Measurements from ENCODE around the gene RNF5.

The RNF5 gene

DNA sequence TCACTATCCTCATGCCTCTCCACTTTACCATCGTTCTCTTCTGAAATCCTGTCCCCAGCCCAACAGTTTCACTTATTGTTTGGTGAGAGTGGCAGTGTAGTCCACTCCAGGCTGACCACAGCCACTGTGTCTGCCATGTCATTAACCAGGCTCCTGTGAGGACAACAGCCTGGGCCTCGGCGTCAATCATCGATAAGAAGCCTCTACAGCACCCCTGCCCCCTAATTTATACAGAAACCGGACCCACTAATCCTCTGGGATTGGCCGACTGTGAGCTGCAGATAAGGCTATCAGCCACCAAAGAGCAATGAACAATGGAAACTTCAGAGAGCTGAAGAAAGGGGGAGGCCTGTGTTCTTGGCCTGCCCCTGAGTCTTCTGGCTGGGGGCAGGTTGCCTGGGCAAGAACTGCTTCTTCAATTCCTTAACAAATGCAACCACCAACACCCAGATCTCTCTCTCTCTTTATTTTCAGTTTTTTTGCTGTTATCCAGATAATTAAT is 10.4 kb upstream of the RNF5 start:
- no peak for TF ChIP-seq NFIC (IDR thresholded peaks at IDR 0.05)
- TF ChIP-seq, protein P1, sequence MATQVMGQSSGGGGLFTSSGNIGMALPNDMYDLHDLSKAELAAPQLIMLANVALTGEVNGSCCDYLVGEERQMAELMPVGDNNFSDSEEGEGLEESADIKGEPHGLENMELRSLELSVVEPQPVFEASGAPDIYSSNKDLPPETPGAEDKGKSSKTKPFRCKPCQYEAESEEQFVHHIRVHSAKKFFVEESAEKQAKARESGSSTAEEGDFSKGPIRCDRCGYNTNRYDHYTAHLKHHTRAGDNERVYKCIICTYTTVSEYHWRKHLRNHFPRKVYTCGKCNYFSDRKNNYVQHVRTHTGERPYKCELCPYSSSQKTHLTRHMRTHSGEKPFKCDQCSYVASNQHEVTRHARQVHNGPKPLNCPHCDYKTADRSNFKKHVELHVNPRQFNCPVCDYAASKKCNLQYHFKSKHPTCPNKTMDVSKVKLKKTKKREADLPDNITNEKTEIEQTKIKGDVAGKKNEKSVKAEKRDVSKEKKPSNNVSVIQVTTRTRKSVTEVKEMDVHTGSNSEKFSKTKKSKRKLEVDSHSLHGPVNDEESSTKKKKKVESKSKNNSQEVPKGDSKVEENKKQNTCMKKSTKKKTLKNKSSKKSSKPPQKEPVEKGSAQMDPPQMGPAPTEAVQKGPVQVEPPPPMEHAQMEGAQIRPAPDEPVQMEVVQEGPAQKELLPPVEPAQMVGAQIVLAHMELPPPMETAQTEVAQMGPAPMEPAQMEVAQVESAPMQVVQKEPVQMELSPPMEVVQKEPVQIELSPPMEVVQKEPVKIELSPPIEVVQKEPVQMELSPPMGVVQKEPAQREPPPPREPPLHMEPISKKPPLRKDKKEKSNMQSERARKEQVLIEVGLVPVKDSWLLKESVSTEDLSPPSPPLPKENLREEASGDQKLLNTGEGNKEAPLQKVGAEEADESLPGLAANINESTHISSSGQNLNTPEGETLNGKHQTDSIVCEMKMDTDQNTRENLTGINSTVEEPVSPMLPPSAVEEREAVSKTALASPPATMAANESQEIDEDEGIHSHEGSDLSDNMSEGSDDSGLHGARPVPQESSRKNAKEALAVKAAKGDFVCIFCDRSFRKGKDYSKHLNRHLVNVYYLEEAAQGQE (IDR thresholded peaks at IDR 0.05; ENCODE audit: low read depth): no peak
- no peak for TF ChIP-seq YY1 (IDR thresholded peaks at IDR 0.05; ENCODE audit: low read depth)
- TF ChIP-seq, protein P2, sequence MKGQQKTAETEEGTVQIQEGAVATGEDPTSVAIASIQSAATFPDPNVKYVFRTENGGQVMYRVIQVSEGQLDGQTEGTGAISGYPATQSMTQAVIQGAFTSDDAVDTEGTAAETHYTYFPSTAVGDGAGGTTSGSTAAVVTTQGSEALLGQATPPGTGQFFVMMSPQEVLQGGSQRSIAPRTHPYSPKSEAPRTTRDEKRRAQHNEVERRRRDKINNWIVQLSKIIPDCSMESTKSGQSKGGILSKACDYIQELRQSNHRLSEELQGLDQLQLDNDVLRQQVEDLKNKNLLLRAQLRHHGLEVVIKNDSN (IDR thresholded peaks at IDR 0.05): no peak
- no peak for TF ChIP-seq TAF1 (IDR thresholded peaks at IDR 0.05; ENCODE audit: low read depth)
- no peak for TF ChIP-seq ZBTB7A (IDR thresholded peaks at IDR 0.05; ENCODE audit: low read depth)
- TF ChIP-seq EGR1 (IDR thresholded peaks at IDR 0.05): no peak
- TF ChIP-seq, protein P3, sequence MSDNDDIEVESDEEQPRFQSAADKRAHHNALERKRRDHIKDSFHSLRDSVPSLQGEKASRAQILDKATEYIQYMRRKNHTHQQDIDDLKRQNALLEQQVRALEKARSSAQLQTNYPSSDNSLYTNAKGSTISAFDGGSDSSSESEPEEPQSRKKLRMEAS (IDR thresholded peaks at IDR 0.05): no peak
- no peak for TF ChIP-seq TEAD4 (IDR thresholded peaks at IDR 0.05)
- TF ChIP-seq RAD21 (IDR thresholded peaks at IDR 0.05; ENCODE audit: low read depth): no peak
- no peak for TF ChIP-seq CREB1 (IDR thresholded peaks at IDR 0.05; ENCODE audit: low read depth)
- no peak for TF ChIP-seq CEBPB (IDR thresholded peaks at IDR 0.05)
- TF ChIP-seq EP300 (IDR thresholded peaks at IDR 0.05; ENCODE audit: borderline replicate concordance): no peak
- no peak for TF ChIP-seq FOXM1 (IDR thresholded peaks at IDR 0.05; ENCODE audit: borderline replicate concordance, low read depth)
- TF ChIP-seq TCF12 (IDR thresholded peaks at IDR 0.05; ENCODE audit: low read depth): no peak

DNA sequence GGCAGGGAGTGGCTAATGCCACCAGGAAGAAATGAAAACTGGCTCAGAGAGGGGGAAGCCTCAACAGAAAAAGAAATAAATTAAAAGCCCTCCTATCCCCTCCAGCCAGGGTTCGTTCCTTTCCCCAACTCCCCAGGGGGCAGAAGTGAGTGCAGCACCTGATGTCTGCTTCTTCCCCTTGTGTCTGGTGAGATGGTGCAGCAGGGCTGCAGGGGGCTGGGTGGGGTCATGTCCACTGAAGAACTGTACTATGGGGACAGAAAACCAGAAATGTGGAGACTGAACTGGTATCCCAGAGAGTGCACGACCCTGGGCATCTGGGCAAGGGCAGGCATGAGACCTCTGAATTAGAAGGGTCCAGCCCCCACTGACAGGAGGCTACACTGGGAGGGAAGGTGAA is 9.9 kb upstream of the RNF5 start:
- TF ChIP-seq CEBPB (IDR thresholded peaks at IDR 0.05) (no peak), EP300 (IDR thresholded peaks at IDR 0.05; ENCODE audit: borderline replicate concordance) (no peak), YY1 (IDR thresholded peaks at IDR 0.05; ENCODE audit: low read depth) (no peak), CREB1 (IDR thresholded peaks at IDR 0.05; ENCODE audit: low read depth) (no peak), FOXM1 (IDR thresholded peaks at IDR 0.05; ENCODE audit: borderline replicate concordance, low read depth) (no peak), RAD21 (IDR thresholded peaks at IDR 0.05; ENCODE audit: low read depth) (no peak), NFIC (IDR thresholded peaks at IDR 0.05) (no peak), TCF12 (IDR thresholded peaks at IDR 0.05; ENCODE audit: low read depth) (no peak), ZBTB7A (IDR thresholded peaks at IDR 0.05; ENCODE audit: low read depth) (no peak), TAF1 (IDR thresholded peaks at IDR 0.05; ENCODE audit: low read depth) (no peak)
- TF ChIP-seq, protein P3 (IDR thresholded peaks at IDR 0.05): no peak
- TF ChIP-seq, protein P2 (IDR thresholded peaks at IDR 0.05): no peak

DNA sequence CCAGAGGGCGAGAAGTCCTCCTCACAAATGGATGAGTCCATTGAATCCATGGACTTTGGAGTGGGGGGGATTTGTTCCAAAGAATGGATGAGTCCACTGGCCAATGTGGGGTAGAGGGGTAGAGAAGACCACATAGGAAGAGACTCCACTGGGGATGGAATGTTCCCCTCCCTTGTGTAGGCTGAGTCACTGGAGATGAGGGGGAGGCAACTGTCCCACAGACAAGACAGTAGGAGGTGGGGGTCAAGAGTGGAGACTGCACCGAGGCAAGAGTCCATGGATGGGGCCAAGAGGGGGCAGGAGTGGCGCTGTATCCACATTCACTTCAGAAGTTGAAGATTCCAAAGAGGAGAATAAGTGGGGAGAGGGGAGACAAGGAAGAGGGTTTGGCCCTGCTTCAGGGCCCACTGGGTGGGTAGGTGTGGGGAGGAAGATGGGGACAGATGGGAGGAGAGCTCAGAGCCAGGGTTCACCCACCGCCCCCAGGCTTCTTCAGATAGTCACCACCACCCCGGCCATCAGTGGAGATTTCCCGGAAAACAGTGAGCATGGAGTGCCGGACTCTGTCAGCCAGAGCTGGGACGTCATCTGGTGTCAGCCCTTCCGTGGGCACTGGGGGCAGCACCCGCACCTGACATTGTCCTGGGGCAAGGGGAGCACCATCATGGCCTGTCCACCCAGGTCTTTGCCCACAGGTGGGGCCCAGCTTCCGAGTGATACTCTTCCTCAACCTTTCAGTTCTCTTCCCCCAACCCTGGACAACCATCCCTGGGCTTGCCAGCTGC is 9.2 kb upstream of the RNF5 start:
- no peak for TF ChIP-seq EGR1 (IDR thresholded peaks at IDR 0.05)
- no peak for TF ChIP-seq ZBTB7A (IDR thresholded peaks at IDR 0.05; ENCODE audit: low read depth)
- TF ChIP-seq, protein P1 (IDR thresholded peaks at IDR 0.05; ENCODE audit: low read depth): no peak
- TF ChIP-seq TCF12 (IDR thresholded peaks at IDR 0.05; ENCODE audit: low read depth): no peak
- TF ChIP-seq CEBPB (IDR thresholded peaks at IDR 0.05): no peak

DNA sequence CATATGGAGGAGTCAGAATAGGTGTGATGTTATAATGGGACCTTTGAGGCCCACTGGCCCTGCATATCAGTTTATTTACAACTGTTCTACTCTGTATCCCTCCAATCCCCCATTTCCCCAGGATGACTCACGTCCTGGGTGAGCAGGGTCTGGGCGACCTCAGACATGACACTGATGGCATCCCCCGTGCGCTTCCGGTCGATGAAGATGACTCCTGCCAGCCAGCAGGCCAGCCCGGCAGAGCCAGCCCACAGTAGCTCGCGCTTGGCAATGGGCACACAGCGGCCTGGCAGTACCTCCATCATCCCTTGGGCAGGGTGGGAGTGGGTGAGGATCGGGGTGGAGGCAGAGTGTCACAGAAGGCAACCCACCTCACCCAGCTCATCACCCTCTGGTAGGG is 7.9 kb upstream of the RNF5 start:
- TF ChIP-seq TEAD4 (IDR thresholded peaks at IDR 0.05): no peak
- TF ChIP-seq, protein P3 (IDR thresholded peaks at IDR 0.05): no peak
- TF ChIP-seq ZBTB7A (IDR thresholded peaks at IDR 0.05; ENCODE audit: low read depth): no peak
- TF ChIP-seq CEBPB (IDR thresholded peaks at IDR 0.05): no peak
- TF ChIP-seq TCF12 (IDR thresholded peaks at IDR 0.05; ENCODE audit: low read depth): no peak
- no peak for TF ChIP-seq CREB1 (IDR thresholded peaks at IDR 0.05; ENCODE audit: low read depth)
- TF ChIP-seq NFIC (IDR thresholded peaks at IDR 0.05): no peak

DNA sequence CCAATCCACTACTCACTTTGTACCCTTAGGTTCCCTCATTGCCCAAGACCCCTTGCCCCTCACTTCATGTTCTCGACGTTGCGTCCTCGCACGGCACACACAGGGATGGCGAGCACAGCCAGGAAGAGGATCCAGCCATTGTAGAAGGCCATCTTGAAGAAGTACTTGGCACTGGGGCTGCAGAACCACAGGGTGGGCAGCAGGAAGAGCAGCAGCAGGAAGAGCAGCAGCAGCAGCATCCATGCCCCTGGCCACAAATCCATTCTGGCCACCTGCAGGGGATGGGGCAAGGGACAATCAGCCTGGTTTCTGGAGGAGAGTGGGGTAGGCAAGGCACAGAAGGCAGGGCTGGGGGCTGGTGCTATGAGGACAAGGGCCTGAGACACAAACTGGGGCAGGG is 7.0 kb upstream of the RNF5 start:
- no peak for TF ChIP-seq EP300 (IDR thresholded peaks at IDR 0.05; ENCODE audit: borderline replicate concordance)
- no peak for TF ChIP-seq EGR1 (IDR thresholded peaks at IDR 0.05)
- TF ChIP-seq TCF12 (IDR thresholded peaks at IDR 0.05; ENCODE audit: low read depth): no peak
- TF ChIP-seq, protein P3 (IDR thresholded peaks at IDR 0.05): no peak
- TF ChIP-seq, protein P1 (IDR thresholded peaks at IDR 0.05; ENCODE audit: low read depth): no peak
- no peak for TF ChIP-seq TEAD4 (IDR thresholded peaks at IDR 0.05)
- TF ChIP-seq FOXM1 (IDR thresholded peaks at IDR 0.05; ENCODE audit: borderline replicate concordance, low read depth): no peak
- no peak for TF ChIP-seq CREB1 (IDR thresholded peaks at IDR 0.05; ENCODE audit: low read depth)
- TF ChIP-seq CEBPB (IDR thresholded peaks at IDR 0.05): no peak
- no peak for TF ChIP-seq YY1 (IDR thresholded peaks at IDR 0.05; ENCODE audit: low read depth)
- TF ChIP-seq ZBTB7A (IDR thresholded peaks at IDR 0.05; ENCODE audit: low read depth): no peak
- TF ChIP-seq, protein P2 (IDR thresholded peaks at IDR 0.05): no peak
- TF ChIP-seq RAD21 (IDR thresholded peaks at IDR 0.05; ENCODE audit: low read depth): no peak
- TF ChIP-seq TAF1 (IDR thresholded peaks at IDR 0.05; ENCODE audit: low read depth): no peak
- TF ChIP-seq NFIC (IDR thresholded peaks at IDR 0.05): no peak

All from Ishikawa (cell line).